Loucy (cell line): ENCODE data around the gene CGAS.

ENCODE experiments used
- EZH2phosphoT487 ChIP-seq: fragments of 200-600 bp; IDR thresholded peaks from 2 replicates; pipeline ENCODE4 v1.6.1; 2018; ENCODE audit warnings: antibody characterized with exemption, mild to moderate bottlenecking, moderate library complexity, borderline replicate concordance
- TF ChIP-seq, protein P1 (sequence below): fragments of 200-600 bp; sonication (generic); conservative IDR thresholded peaks from 2 replicates; pipeline ENCODE4 v1.5.1; 2014; ENCODE audit warnings: mild to moderate bottlenecking, antibody characterized with exemption, low read length

DNA sequence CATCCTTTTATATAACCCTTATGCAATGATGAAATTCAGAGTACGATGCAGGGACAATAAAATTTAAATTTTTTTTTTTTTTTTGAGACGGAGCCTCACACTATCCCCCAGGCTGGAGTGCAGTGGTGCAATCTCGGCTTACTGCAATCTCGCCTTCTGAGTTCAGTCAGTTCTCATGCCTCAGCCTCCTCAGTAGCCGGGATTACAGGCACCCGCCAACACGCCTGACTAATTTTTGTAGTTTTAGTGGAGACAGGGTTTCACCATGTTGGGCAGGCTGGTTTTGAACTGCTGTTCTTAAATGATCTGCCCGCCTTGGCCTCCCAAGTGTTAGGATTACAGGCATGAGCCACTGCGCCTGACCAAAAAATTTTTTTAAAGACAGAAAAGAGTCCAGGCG is 24.6 kb upstream of the CGAS start:
- TF ChIP-seq, protein P1, sequence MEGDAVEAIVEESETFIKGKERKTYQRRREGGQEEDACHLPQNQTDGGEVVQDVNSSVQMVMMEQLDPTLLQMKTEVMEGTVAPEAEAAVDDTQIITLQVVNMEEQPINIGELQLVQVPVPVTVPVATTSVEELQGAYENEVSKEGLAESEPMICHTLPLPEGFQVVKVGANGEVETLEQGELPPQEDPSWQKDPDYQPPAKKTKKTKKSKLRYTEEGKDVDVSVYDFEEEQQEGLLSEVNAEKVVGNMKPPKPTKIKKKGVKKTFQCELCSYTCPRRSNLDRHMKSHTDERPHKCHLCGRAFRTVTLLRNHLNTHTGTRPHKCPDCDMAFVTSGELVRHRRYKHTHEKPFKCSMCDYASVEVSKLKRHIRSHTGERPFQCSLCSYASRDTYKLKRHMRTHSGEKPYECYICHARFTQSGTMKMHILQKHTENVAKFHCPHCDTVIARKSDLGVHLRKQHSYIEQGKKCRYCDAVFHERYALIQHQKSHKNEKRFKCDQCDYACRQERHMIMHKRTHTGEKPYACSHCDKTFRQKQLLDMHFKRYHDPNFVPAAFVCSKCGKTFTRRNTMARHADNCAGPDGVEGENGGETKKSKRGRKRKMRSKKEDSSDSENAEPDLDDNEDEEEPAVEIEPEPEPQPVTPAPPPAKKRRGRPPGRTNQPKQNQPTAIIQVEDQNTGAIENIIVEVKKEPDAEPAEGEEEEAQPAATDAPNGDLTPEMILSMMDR = no peak
- no peak for TF ChIP-seq EZH2phosphoT487
